ENCODE data around the gene WAPL.
A peak's percentile ranks its signal among the peaks of the same experiment; 100 is the strongest.

Gene WAPL

GRCh38 chr10:86411852-86412560 lies 109.6 kb downstream of the WAPL start:
- DNase-seq (ENCODE audit: low spot score): no peak

- no peak for DNase-seq (ENCODE audit: low spot score)
Measured at GRCh38 chr10:86411281-86411841, 110.2 kb downstream of the WAPL start.

- no peak for DNase-seq (ENCODE audit: low spot score)
Measured at GRCh38 chr10:86410542-86411124, 111.0 kb downstream of the WAPL start.

GRCh38 chr10:86409183-86409582 lies 112.4 kb downstream of the WAPL start:
- DNase-seq (ENCODE audit: low spot score): no peak

GRCh38 chr10:86403183-86403797 lies 118.3 kb downstream of the WAPL start:
- no peak for DNase-seq (ENCODE audit: low spot score)

GRCh38 chr10:86402283-86402941 lies 119.2 kb downstream of the WAPL start:
- no peak for DNase-seq (ENCODE audit: low spot score)

GRCh38 chr10:86401588-86402282 lies 119.9 kb downstream of the WAPL start:
- DNase-seq (ENCODE audit: low spot score): no peak

- no peak for DNase-seq (ENCODE audit: low spot score)
Measured at GRCh38 chr10:86400705-86401587, 120.6 kb downstream of the WAPL start.

- peak; percentile 89 for DNase-seq (ENCODE audit: low spot score)
Measured at GRCh38 chr10:86399879-86400704, 121.5 kb downstream of the WAPL start.

GRCh38 chr10:86399514-86399878 lies 122.1 kb downstream of the WAPL start:
- no peak for DNase-seq (ENCODE audit: low spot score)

GRCh38 chr10:86397120-86397519 lies 124.5 kb downstream of the WAPL start:
- DNase-seq (ENCODE audit: low spot score): no peak

GRCh38 chr10:86393862-86394455 lies 127.6 kb downstream of the WAPL start:
- no peak for DNase-seq (ENCODE audit: low spot score)

GRCh38 chr10:86393362-86393761 lies 128.2 kb downstream of the WAPL start:
- DNase-seq (ENCODE audit: low spot score): no peak

- DNase-seq (ENCODE audit: low spot score): no peak
Measured at GRCh38 chr10:86392723-86393094, 128.9 kb downstream of the WAPL start.

GRCh38 chr10:86391986-86392722 lies 129.4 kb downstream of the WAPL start:
- no peak for DNase-seq (ENCODE audit: low spot score)

GRCh38 chr10:86391236-86391840 lies 130.3 kb downstream of the WAPL start:
- no peak for DNase-seq (ENCODE audit: low spot score)

GRCh38 chr10:86390337-86391120 lies 131.1 kb downstream of the WAPL start:
- DNase-seq (ENCODE audit: low spot score): no peak
